ENCODE data around the gene AGO4.
"Not testable (repeated sequence)": the region's sequence is repeated elsewhere in the genome, so short reads cannot be mapped to it uniquely, and the experiment has no call there.

DNA sequence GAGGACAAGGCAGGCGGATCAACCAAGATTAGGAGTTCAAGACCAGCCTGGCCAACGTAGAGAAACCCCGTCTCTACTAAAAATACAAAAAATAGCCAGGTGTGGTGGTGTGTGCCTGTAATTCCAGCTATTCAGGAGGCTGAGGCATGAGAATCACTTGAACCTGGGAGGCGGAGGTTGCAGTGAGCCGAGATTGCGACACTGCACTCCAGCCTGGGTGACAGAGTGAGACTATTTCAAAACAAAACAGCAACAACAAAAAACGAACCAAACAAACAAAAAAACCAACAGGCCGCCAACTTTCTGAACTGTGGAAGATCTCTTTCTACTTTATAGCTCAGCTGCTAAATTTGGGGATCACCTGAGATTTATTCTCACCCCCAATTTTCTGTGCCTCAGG, 23.5 kb upstream of the AGO4 start:
- TF ChIP-seq, protein P1, sequence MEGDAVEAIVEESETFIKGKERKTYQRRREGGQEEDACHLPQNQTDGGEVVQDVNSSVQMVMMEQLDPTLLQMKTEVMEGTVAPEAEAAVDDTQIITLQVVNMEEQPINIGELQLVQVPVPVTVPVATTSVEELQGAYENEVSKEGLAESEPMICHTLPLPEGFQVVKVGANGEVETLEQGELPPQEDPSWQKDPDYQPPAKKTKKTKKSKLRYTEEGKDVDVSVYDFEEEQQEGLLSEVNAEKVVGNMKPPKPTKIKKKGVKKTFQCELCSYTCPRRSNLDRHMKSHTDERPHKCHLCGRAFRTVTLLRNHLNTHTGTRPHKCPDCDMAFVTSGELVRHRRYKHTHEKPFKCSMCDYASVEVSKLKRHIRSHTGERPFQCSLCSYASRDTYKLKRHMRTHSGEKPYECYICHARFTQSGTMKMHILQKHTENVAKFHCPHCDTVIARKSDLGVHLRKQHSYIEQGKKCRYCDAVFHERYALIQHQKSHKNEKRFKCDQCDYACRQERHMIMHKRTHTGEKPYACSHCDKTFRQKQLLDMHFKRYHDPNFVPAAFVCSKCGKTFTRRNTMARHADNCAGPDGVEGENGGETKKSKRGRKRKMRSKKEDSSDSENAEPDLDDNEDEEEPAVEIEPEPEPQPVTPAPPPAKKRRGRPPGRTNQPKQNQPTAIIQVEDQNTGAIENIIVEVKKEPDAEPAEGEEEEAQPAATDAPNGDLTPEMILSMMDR (optimal IDR thresholded peaks at IDR 0.05 in 1 of 3, IDR thresholded peaks at IDR 0.05 in 1 of 3, conservative IDR thresholded peaks at IDR 0.05 in 1 of 3; ENCODE audit: extremely low read depth in 1 of 3, insufficient read depth in 2 of 3, low read length in 3 of 3): not testable (repeated sequence)
- TF ChIP-seq EZH2 (IDR thresholded peaks at IDR 0.05; ENCODE audit: low read length): not testable (repeated sequence)
